ENCODE results near the gene GAN.

DNA sequence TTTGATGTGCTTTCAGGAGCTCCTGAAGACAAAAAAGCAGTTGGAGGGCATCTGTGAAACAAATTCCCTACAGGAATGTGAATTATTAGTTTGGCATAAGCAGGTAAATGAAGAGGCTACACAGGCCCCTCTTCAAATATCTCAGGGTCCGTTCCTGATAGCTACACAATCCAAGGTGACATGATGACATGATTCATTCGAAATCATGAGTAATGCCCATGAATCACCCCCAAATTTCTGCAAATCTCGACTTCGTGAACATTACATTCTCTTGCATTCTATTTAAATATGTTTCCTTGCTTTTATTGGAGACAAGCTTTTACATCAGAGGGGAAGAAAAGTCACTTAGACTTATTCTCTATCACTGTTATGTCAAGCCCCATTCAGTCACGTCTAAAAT, 22.3 kb downstream of the GAN start:
- no peak for TF ChIP-seq NFRKB (IDR thresholded peaks at IDR 0.05; ENCODE audit: low read depth)
- TF ChIP-seq ZZZ3 (IDR thresholded peaks at IDR 0.05): no peak
- TF ChIP-seq, protein P1, sequence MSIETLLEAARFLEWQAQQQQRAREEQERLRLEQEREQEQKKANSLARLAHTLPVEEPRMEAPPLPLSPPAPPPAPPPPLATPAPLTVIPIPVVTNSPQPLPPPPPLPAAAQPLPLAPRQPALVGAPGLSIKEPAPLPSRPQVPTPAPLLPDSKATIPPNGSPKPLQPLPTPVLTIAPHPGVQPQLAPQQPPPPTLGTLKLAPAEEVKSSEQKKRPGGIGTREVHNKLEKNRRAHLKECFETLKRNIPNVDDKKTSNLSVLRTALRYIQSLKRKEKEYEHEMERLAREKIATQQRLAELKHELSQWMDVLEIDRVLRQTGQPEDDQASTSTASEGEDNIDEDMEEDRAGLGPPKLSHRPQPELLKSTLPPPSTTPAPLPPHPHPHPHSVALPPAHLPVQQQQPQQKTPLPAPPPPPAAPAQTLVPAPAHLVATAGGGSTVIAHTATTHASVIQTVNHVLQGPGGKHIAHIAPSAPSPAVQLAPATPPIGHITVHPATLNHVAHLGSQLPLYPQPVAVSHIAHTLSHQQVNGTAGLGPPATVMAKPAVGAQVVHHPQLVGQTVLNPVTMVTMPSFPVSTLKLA (conservative IDR thresholded peaks at IDR 0.05): no peak
- TF ChIP-seq HDAC2 (IDR thresholded peaks at IDR 0.05): no peak
- TF ChIP-seq, protein P2, sequence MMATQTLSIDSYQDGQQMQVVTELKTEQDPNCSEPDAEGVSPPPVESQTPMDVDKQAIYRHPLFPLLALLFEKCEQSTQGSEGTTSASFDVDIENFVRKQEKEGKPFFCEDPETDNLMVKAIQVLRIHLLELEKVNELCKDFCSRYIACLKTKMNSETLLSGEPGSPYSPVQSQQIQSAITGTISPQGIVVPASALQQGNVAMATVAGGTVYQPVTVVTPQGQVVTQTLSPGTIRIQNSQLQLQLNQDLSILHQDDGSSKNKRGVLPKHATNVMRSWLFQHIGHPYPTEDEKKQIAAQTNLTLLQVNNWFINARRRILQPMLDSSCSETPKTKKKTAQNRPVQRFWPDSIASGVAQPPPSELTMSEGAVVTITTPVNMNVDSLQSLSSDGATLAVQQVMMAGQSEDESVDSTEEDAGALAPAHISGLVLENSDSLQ (IDR thresholded peaks at IDR 0.05): no peak
- TF ChIP-seq BHLHE40 (IDR thresholded peaks at IDR 0.05; ENCODE audit: low read length): no peak
- TF ChIP-seq SMAD4 (CRISPR knock-in tag; conservative IDR thresholded peaks at IDR 0.05): no peak
- no peak for TF ChIP-seq NR2C1 (IDR thresholded peaks at IDR 0.05)
- TF ChIP-seq NR2C1 (tag; IDR thresholded peaks at IDR 0.05): no peak
- TF ChIP-seq FOXK1 (CRISPR knock-in tag; IDR thresholded peaks at IDR 0.05; ENCODE audit: borderline replicate concordance): no peak
- TF ChIP-seq, protein P3, sequence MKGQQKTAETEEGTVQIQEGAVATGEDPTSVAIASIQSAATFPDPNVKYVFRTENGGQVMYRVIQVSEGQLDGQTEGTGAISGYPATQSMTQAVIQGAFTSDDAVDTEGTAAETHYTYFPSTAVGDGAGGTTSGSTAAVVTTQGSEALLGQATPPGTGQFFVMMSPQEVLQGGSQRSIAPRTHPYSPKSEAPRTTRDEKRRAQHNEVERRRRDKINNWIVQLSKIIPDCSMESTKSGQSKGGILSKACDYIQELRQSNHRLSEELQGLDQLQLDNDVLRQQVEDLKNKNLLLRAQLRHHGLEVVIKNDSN (CRISPR knock-in tag; IDR thresholded peaks at IDR 0.05): no peak
- no peak for TF ChIP-seq C11orf30 (IDR thresholded peaks at IDR 0.05; ENCODE audit: low read depth)
